Measurements from ENCODE around the gene CDC42. TPM values are rescaled to one million over a fixed set of nuclear protein-coding genes. Genes with fewer than 3 reads are reported as not detected.

The CDC42 gene
- total RNA-seq, 2 experiments from 2014 or later, result 298 to 339 TPM

DNA sequence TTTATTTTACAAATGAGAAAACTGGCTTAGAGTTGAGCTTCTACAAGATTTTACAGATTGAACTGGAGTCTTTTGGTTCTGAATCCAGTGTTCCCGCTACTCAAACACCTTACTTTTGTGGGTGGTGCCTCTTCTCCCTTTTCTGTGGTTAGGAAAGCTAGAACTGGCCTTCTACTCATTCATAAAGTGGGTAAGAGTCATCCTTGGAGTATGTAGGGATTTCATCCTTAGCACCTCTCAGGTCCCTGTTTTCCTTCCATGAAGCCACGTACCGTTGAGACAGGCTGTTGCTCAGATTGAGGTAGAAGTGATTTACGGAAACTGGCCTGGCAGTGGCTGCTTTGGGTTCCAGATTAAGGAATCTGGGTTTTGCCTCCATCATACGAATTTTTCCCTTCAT, 54.6 kb downstream of the CDC42 start:
- ChIA-PET CTCF (interaction anchor here (0.6 to 1.7 kb wide), 4 partner anchors 14 to 310 kb away, joined by 3 to 6 read pairs (median 4); no protein-coding TSS in a partner anchor), POLR2A (no interaction called here)
- Mint-ChIP-seq H3K4me3 (no peak overlapping the region), H3K27me3 (no peaks in the 10 kb centered on the region), H3K9me3 (ENCODE audit: low read depth) (peaks cover 2% of the 10 kb centered on the region), H3K4me1 (peaks cover 56% of the 10 kb centered on the region), H3K27ac (no peak overlapping the region), H3K36me3 (ENCODE audit: low read depth) (peaks cover 52% of the 10 kb centered on the region)
- DNase-seq (no peak), ATAC-seq (no peak)
- intact Hi-C loops (cut with DNase I, micrococcal nuclease), result no loop called here

GRCh38 chr1:22108339-22109105, 56.0 kb downstream of the CDC42 start:
- intact Hi-C loops (cut with DNase I, micrococcal nuclease), result no loop called here
- Mint-ChIP-seq H3K27ac (no peak overlapping the region), H3K4me1 (peaks cover 43% of the 10 kb centered on the region), H3K4me3 (no peak overlapping the region), H3K36me3 (ENCODE audit: low read depth) (peaks cover 43% of the 10 kb centered on the region), H3K27me3 (no peaks in the 10 kb centered on the region), H3K9me3 (ENCODE audit: low read depth) (peaks cover 2% of the 10 kb centered on the region)
- POLR2A ChIA-PET, result no interaction called here
- DNase-seq, result no peak
- no peak for ATAC-seq
- CTCF ChIA-PET, result interaction anchor here (0.6 to 1.7 kb wide), 5 partner anchors 15 to 1814 kb away, joined by 3 to 6 read pairs (median 5); no protein-coding TSS in a partner anchor

- H3K4me3 Mint-ChIP-seq, result no peak overlapping the region
- ChIA-PET CTCF (interaction anchor here (0.6 to 1.4 kb wide), 7 partner anchors 9 to 340 kb away, joined by 3 to 5 read pairs (median 3); no protein-coding TSS in a partner anchor), POLR2A (no interaction called here)
- ATAC-seq (no peak), DNase-seq (no peak)
- no peaks in the 10 kb centered on the region for H3K9me3 Mint-ChIP-seq (ENCODE audit: low read depth)
- H3K27ac Mint-ChIP-seq, result peak overlapping the region; percentile 18
- H3K27me3 Mint-ChIP-seq, result no peaks in the 10 kb centered on the region
- intact Hi-C loops (cut with DNase I, micrococcal nuclease), result no loop called here
- H3K4me1 Mint-ChIP-seq, result peaks cover 28% of the 10 kb centered on the region
- H3K36me3 Mint-ChIP-seq (ENCODE audit: low read depth), result peaks cover 29% of the 10 kb centered on the region
Observed at GRCh38 chr1:22110016-22110415, 57.5 kb downstream of the CDC42 start.

DNA sequence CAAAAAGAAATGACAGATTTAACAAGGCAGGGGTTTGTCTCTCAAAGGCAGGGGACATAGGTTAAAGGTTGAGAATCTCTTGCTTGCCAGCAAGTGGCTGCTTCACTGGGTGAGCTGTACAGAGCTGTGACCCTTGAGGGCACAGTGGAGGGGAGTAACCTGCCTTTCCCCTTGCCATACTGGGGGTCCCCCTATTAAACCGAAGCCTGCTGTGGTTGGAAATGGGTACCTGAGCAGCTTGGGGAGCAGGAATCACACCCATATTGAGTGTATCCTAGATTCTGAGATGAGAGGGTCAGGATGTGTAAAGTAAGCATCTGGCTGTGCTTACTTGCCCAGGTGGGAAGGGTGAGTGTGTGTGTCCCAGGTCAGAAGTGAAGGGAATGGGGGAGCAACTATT, 58.6 kb downstream of the CDC42 start:
- intact Hi-C loops (cut with DNase I, micrococcal nuclease), result no loop called here
- DNase-seq, result no peak
- Mint-ChIP-seq H3K4me1 (peaks cover 21% of the 10 kb centered on the region), H3K27me3 (no peaks in the 10 kb centered on the region), H3K27ac (no peak overlapping the region), H3K4me3 (no peak overlapping the region), H3K9me3 (ENCODE audit: low read depth) (no peaks in the 10 kb centered on the region), H3K36me3 (ENCODE audit: low read depth) (peaks cover 21% of the 10 kb centered on the region)
- ChIA-PET POLR2A (no interaction called here), CTCF (interaction anchor here (1.1 to 1.4 kb wide), 2 partner anchors 31 to 362 kb away, joined by 3 read pairs; no protein-coding TSS in a partner anchor)
- no peak for ATAC-seq

GRCh38 chr1:22111620-22112019, 59.1 kb downstream of the CDC42 start:
- H3K36me3 Mint-ChIP-seq (ENCODE audit: low read depth), result peaks cover 18% of the 10 kb centered on the region
- intact Hi-C loops (cut with DNase I, micrococcal nuclease), result no loop called here
- H3K9me3 Mint-ChIP-seq (ENCODE audit: low read depth), result no peaks in the 10 kb centered on the region
- ChIA-PET POLR2A (no interaction called here), CTCF (interaction anchor here (0.7 to 1.1 kb wide), 4 partner anchors 9 to 362 kb away, joined by 3 to 4 read pairs (median 3); no protein-coding TSS in a partner anchor)
- ATAC-seq (no peak), DNase-seq (no peak)
- no peak overlapping the region for H3K4me3 Mint-ChIP-seq
- peaks cover 16% of the 10 kb centered on the region for H3K4me1 Mint-ChIP-seq
- no peaks in the 10 kb centered on the region for H3K27me3 Mint-ChIP-seq
- H3K27ac Mint-ChIP-seq, result peak overlapping the region; percentile 58

GRCh38 chr1:22112554-22112953, 60.0 kb downstream of the CDC42 start:
- ChIA-PET POLR2A (no interaction called here), CTCF (interaction anchor here (1.1 kb wide), 1 partner anchor 11 kb away, joined by 4 read pairs; no protein-coding TSS in a partner anchor)
- peak overlapping the region; percentile 52 for H3K27ac Mint-ChIP-seq
- ATAC-seq (no peak), DNase-seq (no peak)
- no peaks in the 10 kb centered on the region for H3K27me3 Mint-ChIP-seq
- H3K4me1 Mint-ChIP-seq, result peaks cover 13% of the 10 kb centered on the region
- no peak overlapping the region for H3K4me3 Mint-ChIP-seq
- peaks cover 16% of the 10 kb centered on the region for H3K36me3 Mint-ChIP-seq (ENCODE audit: low read depth)
- intact Hi-C loops (cut with DNase I, micrococcal nuclease), result no loop called here
- H3K9me3 Mint-ChIP-seq (ENCODE audit: low read depth), result no peaks in the 10 kb centered on the region

DNA sequence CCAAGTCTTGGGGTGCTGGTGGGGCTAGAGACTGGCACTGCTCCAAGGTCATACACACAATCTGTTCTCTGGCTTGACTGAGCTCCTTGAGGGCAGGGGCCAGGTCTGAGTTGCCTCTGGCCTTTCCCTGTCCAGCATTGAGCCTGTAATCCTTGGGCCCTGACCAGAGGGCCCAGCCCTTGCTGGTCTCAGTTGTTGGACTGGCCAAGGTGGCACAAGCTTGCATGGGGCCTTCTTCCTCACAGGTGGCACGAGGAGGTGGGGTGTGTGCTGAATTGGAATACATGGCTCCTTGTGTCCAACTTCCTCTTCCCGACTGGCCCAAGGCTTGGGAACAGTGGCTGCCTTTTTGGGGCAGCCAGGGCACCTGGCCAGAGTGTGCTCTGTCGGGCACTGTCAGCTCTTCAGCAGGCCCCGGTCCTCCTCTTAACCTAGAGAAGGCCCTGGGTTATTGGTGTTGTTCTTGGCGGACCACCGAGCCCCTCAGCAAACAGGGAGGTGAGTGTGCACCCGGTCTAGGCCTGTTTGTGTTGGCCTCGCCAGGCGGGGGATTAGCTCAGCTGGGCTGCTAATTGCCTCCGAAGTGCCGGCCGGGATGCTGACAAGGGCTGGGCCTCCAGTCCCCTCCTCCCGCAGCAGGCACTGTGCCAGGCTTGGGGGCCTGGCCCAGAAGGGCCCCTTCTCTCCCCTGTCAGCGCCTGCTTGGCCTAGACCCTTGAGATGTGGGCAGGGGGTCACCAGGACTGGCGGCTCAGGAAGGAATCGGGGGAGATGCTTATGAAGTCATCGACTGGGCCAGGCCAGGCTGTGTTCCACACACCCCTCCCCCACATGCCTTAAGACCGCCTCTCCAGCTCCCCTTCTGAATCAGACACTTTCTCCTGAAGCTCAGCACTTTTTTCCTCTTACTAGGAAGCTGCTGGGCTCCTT, 61.8 kb downstream of the CDC42 start:
- Mint-ChIP-seq H3K36me3 (ENCODE audit: low read depth) (peaks cover 4% of the 10 kb centered on the region), H3K9me3 (ENCODE audit: low read depth) (no peaks in the 10 kb centered on the region), H3K4me3 (no peak overlapping the region), H3K27me3 (no peaks in the 10 kb centered on the region), H3K4me1 (peaks cover 10% of the 10 kb centered on the region), H3K27ac (no peak overlapping the region)
- CTCF ChIA-PET, result interaction anchor here (0.7 kb wide), 1 partner anchor 12 kb away, joined by 3 read pairs; no protein-coding TSS in a partner anchor
- intact Hi-C loops (cut with DNase I, micrococcal nuclease), result no loop called here
- DNase-seq, result no peak
- POLR2A ChIA-PET, result no interaction called here
- ATAC-seq, result no peak

DNA sequence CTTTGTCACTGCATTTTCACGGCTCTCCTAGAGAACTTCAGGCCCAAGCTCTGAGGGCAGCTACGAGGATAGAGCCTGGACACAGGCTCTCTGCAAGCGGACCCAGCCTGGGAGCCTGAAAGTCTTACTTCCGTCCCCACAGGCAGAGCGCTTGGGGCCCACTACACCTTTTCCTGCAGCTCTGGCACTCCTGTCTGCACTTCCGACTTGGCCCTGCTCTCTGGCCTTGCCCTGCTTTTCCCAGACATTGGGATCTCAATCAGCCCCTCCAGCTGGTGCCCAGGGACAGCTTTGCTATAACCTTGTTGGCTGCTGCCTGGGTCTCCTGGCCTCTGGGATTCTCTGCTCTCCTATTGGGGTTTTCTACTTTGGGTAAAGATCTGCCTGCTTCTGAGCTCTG, 62.8 kb downstream of the CDC42 start:
- Mint-ChIP-seq H3K4me1 (peaks cover 10% of the 10 kb centered on the region), H3K27ac (no peak overlapping the region), H3K9me3 (ENCODE audit: low read depth) (no peaks in the 10 kb centered on the region), H3K27me3 (no peaks in the 10 kb centered on the region), H3K4me3 (no peak overlapping the region), H3K36me3 (ENCODE audit: low read depth) (peaks cover 4% of the 10 kb centered on the region)
- intact Hi-C loops (cut with DNase I, micrococcal nuclease), result no loop called here
- ChIA-PET POLR2A (no interaction called here), CTCF (interaction anchor here (1.2 kb wide), 1 partner anchor 10 kb away, joined by 4 read pairs; no protein-coding TSS in a partner anchor)
- no peak for ATAC-seq
- no peak for DNase-seq

DNA sequence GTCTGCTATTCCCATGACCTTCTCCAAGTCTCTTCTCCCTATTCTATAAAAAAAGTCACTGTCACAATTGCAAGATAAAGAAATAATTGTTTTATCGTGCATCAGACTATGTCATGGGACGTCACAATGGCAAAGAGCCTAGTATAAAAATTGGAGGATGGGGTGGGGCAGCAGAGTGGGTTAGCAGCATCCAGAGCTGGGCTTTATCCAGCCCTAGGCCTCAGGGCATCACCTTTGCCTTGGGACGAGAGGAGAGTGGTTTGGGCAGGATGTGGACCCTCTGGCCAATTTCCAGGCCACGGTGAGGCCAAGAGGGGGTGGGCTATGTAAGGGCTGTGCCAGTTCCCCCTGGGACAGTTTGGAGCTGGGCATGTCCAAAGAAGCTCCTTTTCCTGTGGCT, 64.7 kb downstream of the CDC42 start:
- intact Hi-C loops (cut with DNase I, micrococcal nuclease), result no loop called here
- Mint-ChIP-seq H3K27me3 (no peaks in the 10 kb centered on the region), H3K27ac (peak overlapping the region; percentile 10), H3K4me1 (peaks cover 10% of the 10 kb centered on the region), H3K9me3 (ENCODE audit: low read depth) (no peaks in the 10 kb centered on the region), H3K4me3 (no peak overlapping the region), H3K36me3 (ENCODE audit: low read depth) (peaks cover 4% of the 10 kb centered on the region)
- ChIA-PET POLR2A (no interaction called here), CTCF (interaction anchor here (0.6 to 1.5 kb wide), 2 partner anchors 14 to 29 kb away, joined by 4 to 6 read pairs; no protein-coding TSS in a partner anchor)
- DNase-seq, result no peak
- no peak for ATAC-seq

GRCh38 chr1:22117851-22118250, 65.3 kb downstream of the CDC42 start:
- ChIA-PET POLR2A (no interaction called here), CTCF (interaction anchor here (1.5 kb wide), 1 partner anchor 13 kb away, joined by 6 read pairs; no protein-coding TSS in a partner anchor)
- intact Hi-C loops (cut with DNase I, micrococcal nuclease), result no loop called here
- no peak for ATAC-seq
- H3K36me3 Mint-ChIP-seq (ENCODE audit: low read depth), result peaks cover 4% of the 10 kb centered on the region
- peak overlapping the region; percentile 24 for H3K27ac Mint-ChIP-seq
- peaks cover 10% of the 10 kb centered on the region for H3K4me1 Mint-ChIP-seq
- no peaks in the 10 kb centered on the region for H3K27me3 Mint-ChIP-seq
- no peak for DNase-seq
- H3K4me3 Mint-ChIP-seq, result no peak overlapping the region
- no peaks in the 10 kb centered on the region for H3K9me3 Mint-ChIP-seq (ENCODE audit: low read depth)

- H3K27ac Mint-ChIP-seq, result peak overlapping the region; percentile 24
- H3K4me3 Mint-ChIP-seq, result no peak overlapping the region
- DNase-seq (no peak), ATAC-seq (no peak)
- intact Hi-C loops (cut with DNase I, micrococcal nuclease), result no loop called here
- peaks cover 4% of the 10 kb centered on the region for H3K36me3 Mint-ChIP-seq (ENCODE audit: low read depth)
- no peaks in the 10 kb centered on the region for H3K27me3 Mint-ChIP-seq
- ChIA-PET POLR2A (no interaction called here), CTCF (interaction anchor here (0.6 to 1.5 kb wide), 2 partner anchors 13 to 1399 kb away, joined by 3 to 6 read pairs; no protein-coding TSS in a partner anchor)
- peaks cover 10% of the 10 kb centered on the region for H3K4me1 Mint-ChIP-seq
- no peaks in the 10 kb centered on the region for H3K9me3 Mint-ChIP-seq (ENCODE audit: low read depth)
Observed at GRCh38 chr1:22118291-22118992, 65.9 kb downstream of the CDC42 start.

All from activated CD4-positive, alpha-beta T cell treated with anti-CD3 and anti-CD28 coated beads for 36 hours (primary cell).